Osteocyte (in vitro differentiated cells): Measurements from ENCODE around the gene CCDC107. TPM values are rescaled to one million over a fixed set of nuclear protein-coding genes. Genes with fewer than 3 reads are reported as not detected.

Experiments used
- DNase-seq: peaks from one replicate; pipeline ENCODE4 v3.0.0; 2021; ENCODE audit warnings: mixed read lengths; ENCODE audit not compliant: unreplicated experiment; ENCODE audit errors: extremely low spot score
- H3K27ac Mint-ChIP-seq: one replicate; pipeline ENCODE4 v1.8.0; 2021; ENCODE audit warnings: mild to moderate bottlenecking, mixed read lengths; ENCODE audit not compliant: unreplicated experiment
- H3K27me3 Mint-ChIP-seq: one replicate; pipeline ENCODE4 v1.8.0; 2021; ENCODE audit warnings: mixed read lengths; ENCODE audit not compliant: unreplicated experiment
- H3K36me3 Mint-ChIP-seq: one replicate; pipeline ENCODE4 v1.8.0; 2021; ENCODE audit warnings: mixed read lengths; ENCODE audit not compliant: unreplicated experiment
- H3K4me1 Mint-ChIP-seq: one replicate; pipeline ENCODE4 v1.8.0; 2021; ENCODE audit warnings: mixed read lengths; ENCODE audit not compliant: unreplicated experiment
- H3K4me3 Mint-ChIP-seq: one replicate; pipeline ENCODE4 v1.8.0; 2021; ENCODE audit warnings: mild to moderate bottlenecking, moderate library complexity, mixed read lengths; ENCODE audit not compliant: unreplicated experiment
- H3K9me3 Mint-ChIP-seq: one replicate; pipeline ENCODE4 v1.8.0; 2021; ENCODE audit warnings: mixed read lengths; ENCODE audit not compliant: unreplicated experiment
- total RNA-seq: library from RNA; stranded (reverse); gene quantifications from 2 replicates; pipeline ENCODE4 v1.2.1, GENCODE V29; 2021
- TF ChIP-seq, protein P1 (sequence below): fragments of 200-600 bp; sonication (generic); IDR thresholded peaks from 2 replicates; pipeline ENCODE4 v1.5.0; 2021; ENCODE audit warnings: antibody characterized with exemption, mild to moderate bottlenecking, moderate library complexity

CCDC107 gene
- total RNA-seq, 1 donor from 2014 or later, result 31.3 TPM

DNA sequence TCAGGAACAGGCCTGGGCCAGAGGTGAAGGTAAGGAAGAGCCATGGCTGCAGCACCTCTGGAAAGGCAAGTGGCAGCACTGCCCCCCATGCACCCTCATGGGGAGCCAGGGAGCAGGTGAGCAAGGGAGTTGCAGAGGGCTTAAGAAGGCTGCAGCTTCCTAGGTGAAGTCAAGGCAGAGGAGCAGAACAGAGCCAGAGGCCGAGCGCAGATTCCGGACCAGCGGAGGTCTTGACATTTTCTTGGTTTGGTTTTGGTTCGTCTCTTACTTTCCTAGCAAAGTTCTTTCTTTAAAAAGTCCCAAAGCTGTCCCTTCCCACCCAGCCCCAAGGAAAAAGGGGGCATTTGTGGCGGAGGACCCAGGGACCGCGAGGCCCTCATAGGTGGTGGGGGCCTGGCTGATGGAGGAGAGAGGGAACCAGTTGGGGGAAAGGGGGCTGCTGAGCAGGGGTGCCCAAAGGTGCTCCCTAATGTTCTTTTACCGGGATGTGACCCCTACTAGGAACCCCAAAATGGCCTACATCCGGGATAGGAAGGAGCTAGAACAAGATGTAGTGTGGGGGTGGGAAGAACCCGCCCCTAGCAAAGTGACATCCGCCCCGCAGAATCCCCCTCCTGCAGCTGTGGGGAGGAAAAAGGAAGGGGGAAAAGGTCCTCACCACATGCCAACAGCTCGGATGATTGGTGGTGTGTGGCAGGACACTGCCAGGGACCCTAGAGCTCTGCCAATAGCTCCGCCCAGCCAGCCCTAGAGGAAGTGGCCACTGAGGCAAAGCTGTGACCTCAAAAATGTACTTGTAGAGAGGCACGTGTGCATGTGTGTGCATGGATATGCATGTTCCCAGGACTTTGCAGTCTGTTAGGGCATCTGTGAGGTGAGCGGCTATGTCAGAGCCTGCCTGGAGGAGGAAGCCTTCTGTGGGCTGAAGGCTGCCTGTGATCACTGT, 39.0 kb upstream of the CCDC107 start:
- DNase-seq, result no peak
- no peaks in the 10 kb centered on the region for H3K36me3 Mint-ChIP-seq
- no peak overlapping the region for H3K27ac Mint-ChIP-seq
- H3K27me3 Mint-ChIP-seq, result peaks cover 38% of the 10 kb centered on the region
- no peak overlapping the region for H3K4me3 Mint-ChIP-seq
- TF ChIP-seq, protein P1, sequence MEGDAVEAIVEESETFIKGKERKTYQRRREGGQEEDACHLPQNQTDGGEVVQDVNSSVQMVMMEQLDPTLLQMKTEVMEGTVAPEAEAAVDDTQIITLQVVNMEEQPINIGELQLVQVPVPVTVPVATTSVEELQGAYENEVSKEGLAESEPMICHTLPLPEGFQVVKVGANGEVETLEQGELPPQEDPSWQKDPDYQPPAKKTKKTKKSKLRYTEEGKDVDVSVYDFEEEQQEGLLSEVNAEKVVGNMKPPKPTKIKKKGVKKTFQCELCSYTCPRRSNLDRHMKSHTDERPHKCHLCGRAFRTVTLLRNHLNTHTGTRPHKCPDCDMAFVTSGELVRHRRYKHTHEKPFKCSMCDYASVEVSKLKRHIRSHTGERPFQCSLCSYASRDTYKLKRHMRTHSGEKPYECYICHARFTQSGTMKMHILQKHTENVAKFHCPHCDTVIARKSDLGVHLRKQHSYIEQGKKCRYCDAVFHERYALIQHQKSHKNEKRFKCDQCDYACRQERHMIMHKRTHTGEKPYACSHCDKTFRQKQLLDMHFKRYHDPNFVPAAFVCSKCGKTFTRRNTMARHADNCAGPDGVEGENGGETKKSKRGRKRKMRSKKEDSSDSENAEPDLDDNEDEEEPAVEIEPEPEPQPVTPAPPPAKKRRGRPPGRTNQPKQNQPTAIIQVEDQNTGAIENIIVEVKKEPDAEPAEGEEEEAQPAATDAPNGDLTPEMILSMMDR, result no peak
- peaks cover 6% of the 10 kb centered on the region for H3K4me1 Mint-ChIP-seq
- H3K9me3 Mint-ChIP-seq, result no peaks in the 10 kb centered on the region

DNA sequence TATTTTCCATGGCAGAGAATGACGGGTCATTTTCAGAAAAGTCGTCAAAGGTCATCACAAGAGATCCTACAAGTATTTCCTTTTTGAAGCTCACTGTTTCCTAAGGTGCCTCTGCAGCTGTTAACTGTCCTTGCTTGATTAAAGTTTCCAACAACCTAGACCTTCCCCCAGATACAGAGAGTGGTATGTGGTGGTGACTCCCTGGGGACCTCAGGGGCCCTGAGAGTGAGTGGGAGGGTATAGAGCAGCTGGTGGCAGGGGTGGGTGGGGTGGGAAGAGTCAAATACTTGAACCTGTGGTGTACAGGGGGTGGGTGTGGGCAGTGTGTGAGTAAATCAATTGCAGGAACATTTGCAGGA, 38.3 kb upstream of the CCDC107 start:
- peaks cover 31% of the 10 kb centered on the region for H3K27me3 Mint-ChIP-seq
- no peak for DNase-seq
- peaks cover 6% of the 10 kb centered on the region for H3K4me1 Mint-ChIP-seq
- H3K4me3 Mint-ChIP-seq, result no peak overlapping the region
- TF ChIP-seq, protein P1, result no peak
- H3K27ac Mint-ChIP-seq, result no peak overlapping the region
- H3K9me3 Mint-ChIP-seq, result no peaks in the 10 kb centered on the region
- no peaks in the 10 kb centered on the region for H3K36me3 Mint-ChIP-seq

DNA sequence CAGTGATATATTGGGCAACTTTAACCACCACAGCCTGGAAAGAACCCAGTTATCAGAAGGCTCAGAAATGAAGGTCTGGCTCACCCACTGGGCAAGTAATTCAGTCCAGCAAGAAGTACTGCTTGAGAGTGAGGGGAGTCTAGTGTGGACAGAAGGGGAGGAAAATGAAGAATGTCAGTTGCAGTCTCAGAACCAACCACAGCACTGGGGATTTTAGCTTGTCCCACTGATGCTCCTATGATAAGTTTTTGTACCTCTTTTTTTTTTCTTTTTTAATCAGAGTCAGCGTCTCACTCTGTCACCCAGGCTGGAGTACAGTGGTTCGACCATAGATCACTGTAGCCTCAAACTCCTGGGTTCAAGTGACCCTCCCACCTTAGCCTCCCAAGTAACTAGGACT, 30.5 kb upstream of the CCDC107 start:
- no peak overlapping the region for H3K27ac Mint-ChIP-seq
- no peaks in the 10 kb centered on the region for H3K27me3 Mint-ChIP-seq
- no peak overlapping the region for H3K4me3 Mint-ChIP-seq
- H3K9me3 Mint-ChIP-seq, result no peaks in the 10 kb centered on the region
- H3K36me3 Mint-ChIP-seq, result peaks cover 1% of the 10 kb centered on the region
- TF ChIP-seq, protein P1, result no peak
- no peak for DNase-seq
- H3K4me1 Mint-ChIP-seq, result no peaks in the 10 kb centered on the region

DNA sequence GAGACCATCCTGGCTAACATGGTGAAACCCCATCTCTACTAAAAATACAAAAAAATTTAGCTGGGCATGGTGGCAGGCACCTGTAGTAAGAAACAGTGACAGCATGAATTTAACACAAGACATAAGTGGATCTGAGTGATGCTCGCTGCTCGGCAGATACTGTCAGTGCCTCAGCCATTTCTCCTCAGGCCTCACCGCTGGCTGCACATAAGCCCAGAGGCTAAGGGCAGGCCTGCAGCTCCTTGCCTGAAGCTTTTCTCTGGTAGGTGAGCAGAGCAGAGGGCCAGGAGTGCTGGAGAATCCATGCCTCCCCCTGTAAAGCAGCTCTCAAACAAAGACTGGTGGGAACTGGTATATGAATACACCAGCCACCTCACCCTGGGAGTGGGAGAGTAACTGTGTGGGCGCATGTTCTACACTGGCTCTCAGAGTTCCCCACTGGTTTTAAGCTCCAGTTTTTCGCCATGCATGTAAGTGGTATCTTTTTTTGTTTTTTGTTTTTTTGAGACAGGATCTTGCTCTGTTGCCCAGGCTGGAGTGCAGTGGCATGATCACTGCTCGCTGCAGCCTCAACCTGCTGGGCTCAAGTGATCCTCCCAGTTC, 29.6 kb upstream of the CCDC107 start:
- Mint-ChIP-seq H3K36me3 (peaks cover 1% of the 10 kb centered on the region), H3K27ac (no peak overlapping the region), H3K4me1 (no peaks in the 10 kb centered on the region), H3K27me3 (no peaks in the 10 kb centered on the region), H3K4me3 (no peak overlapping the region), H3K9me3 (no peaks in the 10 kb centered on the region)
- TF ChIP-seq, protein P1, result no peak
- no peak for DNase-seq

DNA sequence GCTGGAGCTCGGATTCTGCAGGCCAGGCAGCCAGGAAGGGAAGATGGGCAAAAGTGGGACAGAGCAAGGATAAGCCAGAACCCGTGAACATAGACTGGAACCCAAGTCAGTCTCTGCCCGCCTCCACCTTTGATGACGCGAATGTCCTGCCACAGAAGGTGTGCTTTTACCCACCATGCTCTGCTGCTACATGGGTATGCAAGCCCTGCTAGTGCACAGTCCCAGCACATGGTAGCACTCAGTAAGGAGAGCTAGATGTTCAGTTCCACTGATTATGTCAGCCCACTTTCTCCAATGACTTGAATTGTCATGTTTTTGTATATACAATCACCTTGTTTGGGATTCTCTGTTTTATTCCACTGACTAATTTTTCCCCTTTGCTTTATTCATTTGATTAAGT, 28.5 kb upstream of the CCDC107 start:
- no peak for DNase-seq
- H3K4me3 Mint-ChIP-seq, result no peak overlapping the region
- peaks cover 1% of the 10 kb centered on the region for H3K36me3 Mint-ChIP-seq
- TF ChIP-seq, protein P1, result no peak
- peaks cover under 1% of the 10 kb centered on the region for H3K27me3 Mint-ChIP-seq
- no peak overlapping the region for H3K27ac Mint-ChIP-seq
- no peaks in the 10 kb centered on the region for H3K4me1 Mint-ChIP-seq
- no peaks in the 10 kb centered on the region for H3K9me3 Mint-ChIP-seq
